GM12878 (cell line): Measurements from ENCODE around the gene PLEKHH2. TPM values are rescaled to one million over a fixed set of nuclear protein-coding genes. Genes with fewer than 3 reads are reported as not detected.

Experiments used
- ATAC-seq: fragments of 200-7000 bp; cut with Tn5 transposase; 3 replicates; pipeline ENCODE4 v1.9.1; 2020; ENCODE audit warnings: mild to moderate bottlenecking, moderate library complexity
- BruUV-seq: library from RNA; stranded (reverse); fragments of 400-500 nt; replicated peaks from 2 replicates; lab custom pipeline; 2021; lab: Mats Ljungman, UMichigan
- CTCF ChIA-PET: fragments of 300-600 bp; sonication (Branson Sonifier 250); formaldehyde crosslinking; extraction: SDS; loops from one replicate; lab custom pipeline; 2021; ENCODE audit warnings: inconsistent platforms; lab: Yijun Ruan, JAX
- POLR2A ChIA-PET: fragments of 350-600 bp; formaldehyde crosslinking; extraction: SDS; loops from one replicate; lab custom pipeline; 2021; ENCODE audit warnings: inconsistent platforms; lab: Charles Lee
- RAD21 ChIA-PET: fragments of 300-600 bp; sonication (Branson Sonifier 250); formaldehyde crosslinking; loops from one replicate; lab custom pipeline; 2023; ENCODE audit warnings: antibody characterized with exemption; ENCODE audit not compliant: unreplicated experiment; lab: Charles Lee
- SMC1A ChIA-PET: fragments of 300-600 bp; sonication (Branson Sonifier 250); formaldehyde crosslinking; loops from one replicate; lab custom pipeline; 2023; ENCODE audit not compliant: unreplicated experiment, uncharacterized antibody; lab: Charles Lee
- DNase-seq: peaks from one replicate; pipeline ENCODE4 v3.0.0-alpha.2; 2011; ENCODE audit warnings: low read depth, low spot score
- FAIRE-seq: peaks from 3 replicates; lab custom pipeline; 2011; peaks lifted over from hg19 to GRCh38; lab: Jason Lieb, UNC
- H2AFZ ChIP-seq: 2 replicates; pipeline ENCODE4 v1.6.0; 2011; ENCODE audit warnings: low read depth, low read length, control low read depth; ENCODE audit not compliant: control insufficient read depth
- H3K27ac ChIP-seq: 2 replicates; pipeline ENCODE4 v1.5.1; 2011; ENCODE audit warnings: control low read depth; ENCODE audit not compliant: control insufficient read depth, insufficient read depth
- H3K27me3 ChIP-seq, 2 experiments: replicated peaks in 1 of 2; 2 replicates each; pipeline versions ENCODE4 v1.6.0 to v1.6.1; 2011; ENCODE audit warnings: low read length in 1 of 2; ENCODE audit not compliant: control insufficient read depth in 2 of 2, insufficient read depth in 2 of 2
- H3K36me3 ChIP-seq, 2 experiments: 2 replicates each; pipeline ENCODE4 v1.5.1; 2011; ENCODE audit warnings: low read length in 1 of 2; ENCODE audit not compliant: control insufficient read depth in 2 of 2, insufficient read depth in 2 of 2
- H3K4me1 ChIP-seq: 2 replicates; pipeline ENCODE4 v1.6.1; 2011; ENCODE audit warnings: mild to moderate bottlenecking, low read length, moderate library complexity, mixed read lengths; ENCODE audit not compliant: control insufficient read depth, insufficient read depth
- H3K4me2 ChIP-seq: 2 replicates; pipeline ENCODE4 v1.6.0; 2011; ENCODE audit warnings: control low read depth; ENCODE audit not compliant: control insufficient read depth, insufficient read depth
- H3K4me3 ChIP-seq: fragments of 200-600 bp; sonication (generic); 2 replicates; pipeline ENCODE4 v1.5.1; 2016
- H3K79me2 ChIP-seq: 2 replicates; pipeline ENCODE4 v1.6.0; 2011; ENCODE audit warnings: low read length; ENCODE audit not compliant: control insufficient read depth, insufficient read depth
- H3K9ac ChIP-seq: 2 replicates; pipeline ENCODE4 v1.8.0; 2011; ENCODE audit warnings: low read length, control low read depth, mixed read lengths; ENCODE audit not compliant: control insufficient read depth, insufficient read depth
- H3K9me3 ChIP-seq: replicated peaks from 3 replicates; pipeline ENCODE4 v1.5.1; 2011; ENCODE audit warnings: mild to moderate bottlenecking, low read length; ENCODE audit not compliant: control insufficient read depth, insufficient read depth
- H4K20me1 ChIP-seq: 2 replicates; pipeline ENCODE4 v1.6.0; 2011; ENCODE audit not compliant: control insufficient read depth, insufficient read depth
- RAD21 ChIP-seq: IDR thresholded peaks from 2 replicates; pipeline ENCODE4 v1.6.1; 2011; ENCODE audit warnings: mild to moderate bottlenecking, low read depth, low read length, moderate library complexity; ENCODE audit not compliant: insufficient read depth
- STAT3 ChIP-seq: IDR thresholded peaks from 2 replicates; pipeline ENCODE4 v1.6.1; 2011; ENCODE audit warnings: low read depth, low read length, improper control_type of control experiment
- TARDBP ChIP-seq: IDR thresholded peaks from 2 replicates; pipeline ENCODE4 v1.6.1; 2016; ENCODE audit warnings: borderline replicate concordance
- WGBS: methylation state at CpG from one replicate; pipeline ENCODE4 v1.1.6; 2016; ENCODE audit warnings: low lambda C conversion rate; ENCODE audit not compliant: insufficient replicate concordance, insufficient coverage; ENCODE audit errors: missing lambda C conversion rate; 5-methylcytosine and 5-hydroxymethylcytosine counted together
- in situ Hi-C: fragments of 300-500 bp; cut with MboI; formaldehyde crosslinking; loops from 9 replicates; pipeline ENCODE4 v1.14.3; 2018; ENCODE audit warnings: mixed read lengths
- intact Hi-C: fragments of 100-400 bp; cut with micrococcal nuclease; formaldehyde crosslinking; loops from one replicate; pipeline ENCODE4 v1.14.2; 2022; ENCODE audit not compliant: unreplicated experiment
- polyA plus RNA-seq, 11 experiments: library from polyadenylated mRNA; depleted of rRNA in 4 of 11; unstranded in 6 of 11; stranded (reverse) in 5 of 11; fragments of >200 nt; fragmentation: Nextera tagmentation in 4 of 11; fragmentation: Illumina TruSeq in 1 of 11; extraction: Ambion mirVana in 4 of 11; extraction: Trizol in 1 of 11; gene quantifications; 1 replicate in 1 of 11; 2 replicates in 10 of 11; pipeline versions ENCODE4 v1.2.1 to v1.2.3, GENCODE V29; 2011 to 2016; ENCODE audit warnings: inconsistent platforms in 2 of 11, missing spikeins in 2 of 11, low read depth in 1 of 11
- total RNA-seq, 4 experiments: library from RNA; depleted of rRNA in 3 of 4; stranded (reverse); fragments of >200 nt in 3 of 4; fragmentation: Illumina TruSeq in 1 of 4; extraction: Trizol in 1 of 4; gene quantifications; 2 replicates each; pipeline versions ENCODE4 v1.2.1 to v1.2.3, GENCODE V29; 2013 to 2021
- TF ChIP-seq, protein P1 (sequence below), 3 experiments: IDR thresholded peaks in 2 of 3; conservative IDR thresholded peaks in 1 of 3; 2 replicates each; pipeline ENCODE4 v1.5.1; 2011; ENCODE audit warnings: low read depth in 3 of 3, low read length in 3 of 3, mild to moderate bottlenecking in 3 of 3, control low read depth in 2 of 3, moderate library complexity in 2 of 3, inconsistent platforms in 1 of 3, mixed read lengths in 1 of 3; ENCODE audit not compliant: control insufficient read depth in 2 of 3, insufficient read depth in 1 of 3; ENCODE audit errors: extremely low read depth in 1 of 3

Gene PLEKHH2
- total and polyA plus RNA-seq, 10 of the 15 experiments (the other 5 are each of a cell fraction or from before 2014, with no cell fraction given), result not detected

DNA sequence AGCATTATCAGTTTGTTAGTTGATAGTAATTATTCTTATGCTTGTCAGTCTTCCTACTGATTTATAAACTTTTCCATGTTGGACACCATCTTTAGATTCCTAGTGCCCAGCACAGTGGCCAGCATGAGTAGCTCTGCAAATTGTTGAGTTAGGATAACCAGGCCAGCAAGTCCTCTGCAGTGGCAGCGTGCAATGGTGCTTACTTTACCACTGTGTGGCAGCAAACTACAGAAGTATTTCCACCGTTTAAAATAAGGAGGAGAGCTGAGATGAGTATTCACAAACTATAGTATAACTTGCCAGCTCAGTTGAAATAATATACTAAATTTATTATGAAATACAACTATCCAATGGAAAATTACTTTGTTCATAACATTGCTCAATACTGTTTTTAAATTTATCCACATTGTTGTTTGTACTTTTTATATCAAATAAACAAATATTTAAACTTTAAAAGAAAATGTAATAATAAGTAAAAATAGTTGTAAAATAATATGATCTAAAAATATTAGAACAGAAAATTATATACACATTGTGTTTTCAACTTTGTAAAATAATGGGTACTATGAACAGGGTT lies 31.9 kb upstream of the PLEKHH2 start:
- ATAC-seq (peak; percentile 89), FAIRE-seq (peak; percentile 23), DNase-seq (no peak)
- TF ChIP-seq TARDBP (no peak), RAD21 (peak; percentile 41; the same call in 1 of the 2 replicates), STAT3 (no peak)
- TF ChIP-seq, protein P1, sequence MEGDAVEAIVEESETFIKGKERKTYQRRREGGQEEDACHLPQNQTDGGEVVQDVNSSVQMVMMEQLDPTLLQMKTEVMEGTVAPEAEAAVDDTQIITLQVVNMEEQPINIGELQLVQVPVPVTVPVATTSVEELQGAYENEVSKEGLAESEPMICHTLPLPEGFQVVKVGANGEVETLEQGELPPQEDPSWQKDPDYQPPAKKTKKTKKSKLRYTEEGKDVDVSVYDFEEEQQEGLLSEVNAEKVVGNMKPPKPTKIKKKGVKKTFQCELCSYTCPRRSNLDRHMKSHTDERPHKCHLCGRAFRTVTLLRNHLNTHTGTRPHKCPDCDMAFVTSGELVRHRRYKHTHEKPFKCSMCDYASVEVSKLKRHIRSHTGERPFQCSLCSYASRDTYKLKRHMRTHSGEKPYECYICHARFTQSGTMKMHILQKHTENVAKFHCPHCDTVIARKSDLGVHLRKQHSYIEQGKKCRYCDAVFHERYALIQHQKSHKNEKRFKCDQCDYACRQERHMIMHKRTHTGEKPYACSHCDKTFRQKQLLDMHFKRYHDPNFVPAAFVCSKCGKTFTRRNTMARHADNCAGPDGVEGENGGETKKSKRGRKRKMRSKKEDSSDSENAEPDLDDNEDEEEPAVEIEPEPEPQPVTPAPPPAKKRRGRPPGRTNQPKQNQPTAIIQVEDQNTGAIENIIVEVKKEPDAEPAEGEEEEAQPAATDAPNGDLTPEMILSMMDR (IDR thresholded peaks at IDR 0.05 in 2 of 3, conservative IDR thresholded peaks at IDR 0.05 in 1 of 3; ENCODE audit: control insufficient read depth in 2 of 3, extremely low read depth in 1 of 3, insufficient read depth in 1 of 3, low read depth in 3 of 3, low read length in 3 of 3), result peak; percentile 45 to 53 (median 52); a peak in 4 of 6 replicates
- H3K27ac ChIP-seq, result no peak overlapping the region
- no TSS peak for BruUV-seq
- in situ Hi-C loops (no loop called here), intact Hi-C loops (no loop called here)
- WGBS, result 0% methylated on average over 2 of the region's 2 CpGs
- CTCF ChIA-PET, result interaction anchor here (0.8 to 2.6 kb wide), 8 partner anchors 8 to 777 kb away, joined by 3 to 17 read pairs (median 3); no protein-coding TSS in a partner anchor
- no peaks in the 10 kb centered on the region for H3K79me2 ChIP-seq
- H3K36me3 ChIP-seq, result no peaks in the 10 kb centered on the region
- no peaks in the 10 kb centered on the region for H3K4me1 ChIP-seq
- H4K20me1 ChIP-seq, result no peaks in the 10 kb centered on the region
- H3K9me3 ChIP-seq, result no peaks in the 10 kb centered on the region
- H3K4me2 ChIP-seq, result no peak overlapping the region
- POLR2A ChIA-PET, result no interaction called here
- H3K27me3 ChIP-seq, result no peaks in the 10 kb centered on the region
- no peak overlapping the region for H2AFZ ChIP-seq
- RAD21 ChIA-PET, result no interaction called here
- no peak overlapping the region for H3K9ac ChIP-seq
- no peak overlapping the region for H3K4me3 ChIP-seq
- SMC1A ChIA-PET, result interaction anchor here (0.7 to 1.3 kb wide), 3 partner anchors 376 to 777 kb away, joined by 3 read pairs; no protein-coding TSS in a partner anchor
